Measurements from ENCODE around the gene FAM193A.

GRCh38 chr4:2576290-2576689, 39.8 kb downstream of the FAM193A start:
- TF ChIP-seq CTCF (IDR thresholded peaks at IDR 0.05) (no peak), POLR2A (IDR thresholded peaks at IDR 0.05) (no peak)
